Cardiac fibroblast (primary cell): ENCODE data around the gene PBOV1.

Source experiments
- DNase-seq, 2 donors: peaks; one replicate each; pipeline versions ENCODE4 v3.0.0 to v3.0.0-alpha.2; 2010; ENCODE audit warnings: low read depth in 2 of 2
- H3K4me3 ChIP-seq, 2 donors: replicated peaks in 1 of 2; 1 replicate in 1 of 2; 2 replicates in 1 of 2; pipeline ENCODE4 v1.5.1; 2011; ENCODE audit warnings: low read depth in 2 of 2, low read length in 2 of 2, mild to moderate bottlenecking in 2 of 2, moderate library complexity in 1 of 2
- TF ChIP-seq, protein P1 (sequence below): IDR thresholded peaks from one replicate; pipeline ENCODE4 v1.5.1; 2011; ENCODE audit warnings: low read depth, mild to moderate bottlenecking, low read length, inconsistent platforms

The PBOV1 gene

DNA sequence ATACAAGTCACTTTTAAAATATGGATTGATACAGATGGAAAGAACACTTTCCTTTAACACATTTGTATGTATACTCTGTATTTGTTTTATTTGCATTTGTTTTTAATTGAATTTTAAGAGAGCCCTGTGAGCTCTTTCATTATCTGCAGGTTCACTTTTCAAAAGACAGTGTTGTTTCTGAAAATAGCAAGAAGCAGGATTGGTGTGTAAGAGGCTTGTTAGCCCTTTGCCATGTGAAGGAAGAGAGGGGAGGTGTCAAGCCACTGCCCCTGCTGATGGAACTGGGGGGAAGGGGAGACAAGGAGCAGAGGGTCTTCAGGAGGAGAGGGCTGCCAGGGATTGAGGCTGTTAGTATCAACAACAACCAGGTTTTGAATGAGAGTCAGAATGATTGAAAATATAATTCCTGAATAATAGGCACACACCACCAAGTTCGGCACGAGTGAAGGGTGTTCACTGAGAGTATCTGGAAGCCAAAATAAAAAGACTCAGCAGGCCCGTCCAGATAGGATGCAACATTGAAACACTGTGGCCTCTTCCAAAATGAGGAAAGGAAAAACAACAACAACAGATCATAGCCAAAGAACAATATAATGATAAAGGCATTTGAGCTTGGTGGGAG is 12.6 kb upstream of the PBOV1 start:
- no peak for DNase-seq
- H3K4me3 ChIP-seq, result no peak overlapping the region
- TF ChIP-seq, protein P1, sequence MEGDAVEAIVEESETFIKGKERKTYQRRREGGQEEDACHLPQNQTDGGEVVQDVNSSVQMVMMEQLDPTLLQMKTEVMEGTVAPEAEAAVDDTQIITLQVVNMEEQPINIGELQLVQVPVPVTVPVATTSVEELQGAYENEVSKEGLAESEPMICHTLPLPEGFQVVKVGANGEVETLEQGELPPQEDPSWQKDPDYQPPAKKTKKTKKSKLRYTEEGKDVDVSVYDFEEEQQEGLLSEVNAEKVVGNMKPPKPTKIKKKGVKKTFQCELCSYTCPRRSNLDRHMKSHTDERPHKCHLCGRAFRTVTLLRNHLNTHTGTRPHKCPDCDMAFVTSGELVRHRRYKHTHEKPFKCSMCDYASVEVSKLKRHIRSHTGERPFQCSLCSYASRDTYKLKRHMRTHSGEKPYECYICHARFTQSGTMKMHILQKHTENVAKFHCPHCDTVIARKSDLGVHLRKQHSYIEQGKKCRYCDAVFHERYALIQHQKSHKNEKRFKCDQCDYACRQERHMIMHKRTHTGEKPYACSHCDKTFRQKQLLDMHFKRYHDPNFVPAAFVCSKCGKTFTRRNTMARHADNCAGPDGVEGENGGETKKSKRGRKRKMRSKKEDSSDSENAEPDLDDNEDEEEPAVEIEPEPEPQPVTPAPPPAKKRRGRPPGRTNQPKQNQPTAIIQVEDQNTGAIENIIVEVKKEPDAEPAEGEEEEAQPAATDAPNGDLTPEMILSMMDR, result no peak

- no peak for DNase-seq
- TF ChIP-seq, protein P1, result no peak
- H3K4me3 ChIP-seq, result no peak overlapping the region
Observed at GRCh38 chr6:138230221-138230620, 11.9 kb upstream of the PBOV1 start.

- no peak for DNase-seq
- no peak overlapping the region for H3K4me3 ChIP-seq
- TF ChIP-seq, protein P1, result no peak
Observed at GRCh38 chr6:138229663-138230179, 11.4 kb upstream of the PBOV1 start.

- TF ChIP-seq, protein P1, result no peak
- H3K4me3 ChIP-seq, result no peak overlapping the region
- DNase-seq, result no peak
Observed at GRCh38 chr6:138229072-138229471, 10.8 kb upstream of the PBOV1 start.

DNA sequence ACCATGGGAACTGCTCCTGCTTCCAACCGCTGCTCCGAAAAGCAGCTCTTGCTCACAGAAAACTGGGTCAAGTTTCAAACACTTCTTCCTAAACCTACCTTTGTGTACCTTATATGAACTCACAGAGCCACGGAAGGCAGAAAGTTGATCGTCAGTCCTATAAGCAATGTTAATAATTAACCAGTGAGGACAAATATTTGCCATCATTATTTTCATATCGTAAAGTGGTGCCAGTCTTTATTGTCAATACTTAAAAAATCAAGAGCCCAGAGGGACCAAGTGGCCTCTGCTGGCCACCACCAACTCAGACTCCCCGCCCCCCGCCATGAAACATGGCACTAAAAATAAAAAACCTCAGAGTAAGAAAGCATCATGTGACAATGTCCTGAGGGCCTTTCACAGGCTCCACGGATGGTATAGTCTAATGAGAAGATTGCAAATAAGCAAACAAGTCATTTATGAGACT is 9.1 kb upstream of the PBOV1 start:
- no peak overlapping the region for H3K4me3 ChIP-seq
- no peak for DNase-seq
- TF ChIP-seq, protein P1, result no peak

- DNase-seq, result no peak
- H3K4me3 ChIP-seq, result no peak overlapping the region
- TF ChIP-seq, protein P1, result no peak
Observed at GRCh38 chr6:138226700-138227315, 8.5 kb upstream of the PBOV1 start.
